HepG2 (cell line): Measurements from ENCODE around the gene TM4SF20. TPM values are rescaled to one million over a fixed set of nuclear protein-coding genes. Genes with fewer than 3 reads are reported as not detected.
A peak's percentile ranks its signal among the peaks of the same experiment; 100 is the strongest.

Source experiments
- ARHGAP35 ChIP-seq: sonication (generic); formaldehyde crosslinking; IDR thresholded peaks from 2 replicates; pipeline ENCODE4 v1.9.0; 2022; ENCODE audit warnings: mild to moderate bottlenecking, inconsistent platforms, moderate library complexity, missing genetic modification reagents, borderline replicate concordance
- CREB3 ChIP-seq: sonication (generic); formaldehyde crosslinking; IDR thresholded peaks from 2 replicates; pipeline ENCODE4 v1.5.0; 2020; ENCODE audit warnings: missing genetic modification reagents
- ELF4 ChIP-seq: sonication (generic); formaldehyde crosslinking; IDR thresholded peaks from 2 replicates; pipeline ENCODE4 v1.5.0; 2020; ENCODE audit warnings: missing genetic modification reagents, mild to moderate bottlenecking, moderate library complexity, borderline replicate concordance
- ELK4 ChIP-seq: sonication (generic); formaldehyde crosslinking; IDR thresholded peaks from 2 replicates; pipeline ENCODE4 v1.9.0; 2021; ENCODE audit warnings: missing genetic modification reagents, borderline replicate concordance
- ETV5 ChIP-seq: IDR thresholded peaks from 2 replicates; pipeline ENCODE4 v1.6.1; 2018; ENCODE audit warnings: missing biosample characterization, missing genetic modification reagents, inconsistent platforms, borderline replicate concordance
- KDM3A ChIP-seq: IDR thresholded peaks from 2 replicates; pipeline ENCODE4 v1.6.1; 2018; ENCODE audit warnings: low read depth, missing compliant biosample characterization
- NCOR1 ChIP-seq: fragments of 200-600 bp; sonication (generic); IDR thresholded peaks from 2 replicates; pipeline ENCODE4 v1.7.0; 2017; ENCODE audit warnings: antibody characterized with exemption, low read length, borderline replicate concordance
- NONO ChIP-seq, 2 experiments: fragments of 450-650 bp in 1 of 2; sonication (generic) in 1 of 2; formaldehyde crosslinking in 1 of 2; IDR thresholded peaks in 1 of 2; conservative IDR thresholded peaks in 1 of 2; 2 replicates each; pipeline versions ENCODE4 v1.6.1 to v1.8.0; 2017 to 2022; ENCODE audit warnings: mild to moderate bottlenecking in 1 of 2, missing genetic modification reagents in 1 of 2, moderate library complexity in 1 of 2
- NR1H2 ChIP-seq: sonication (generic); formaldehyde crosslinking; IDR thresholded peaks from 2 replicates; pipeline ENCODE4 v1.8.1; 2022; ENCODE audit warnings: low read depth, missing genetic modification reagents, borderline replicate concordance
- NRL ChIP-seq: sonication (generic); formaldehyde crosslinking; IDR thresholded peaks from 2 replicates; pipeline ENCODE4 v1.5.0; 2020; ENCODE audit warnings: missing genetic modification reagents, mild to moderate bottlenecking, moderate library complexity, borderline replicate concordance
- TOPORS ChIP-seq: sonication (generic); formaldehyde crosslinking; IDR thresholded peaks from 2 replicates; pipeline ENCODE4 v1.8.0; 2023; ENCODE audit warnings: mild to moderate bottlenecking, missing genetic modification reagents
- ZNF20 ChIP-seq: sonication (generic); formaldehyde crosslinking; IDR thresholded peaks from 2 replicates; pipeline ENCODE4 v1.4.0; 2020; ENCODE audit warnings: mild to moderate bottlenecking, moderate library complexity, missing genetic modification reagents
- ZNF503 ChIP-seq: sonication (generic); formaldehyde crosslinking; IDR thresholded peaks from 2 replicates; pipeline ENCODE4 v1.4.0; 2020; ENCODE audit warnings: missing genetic modification reagents
- ZNF556 ChIP-seq: sonication (generic); formaldehyde crosslinking; IDR thresholded peaks from 2 replicates; pipeline ENCODE4 v1.4.0; 2020; ENCODE audit warnings: mild to moderate bottlenecking, missing genetic modification reagents, borderline replicate concordance
- ZNF691 ChIP-seq: sonication (generic); formaldehyde crosslinking; IDR thresholded peaks from 2 replicates; pipeline ENCODE4 v1.4.0; 2020; ENCODE audit warnings: missing genetic modification reagents, low read depth, mild to moderate bottlenecking, borderline replicate concordance
- ZNF749 ChIP-seq: sonication (generic); formaldehyde crosslinking; IDR thresholded peaks from 2 replicates; pipeline ENCODE4 v1.8.0; 2022; ENCODE audit warnings: mild to moderate bottlenecking, missing genetic modification reagents, moderate library complexity, borderline replicate concordance
- ZNF841 ChIP-seq: sonication (generic); formaldehyde crosslinking; IDR thresholded peaks from 2 replicates; pipeline ENCODE4 v1.8.1; 2023; ENCODE audit warnings: missing genetic modification reagents, borderline replicate concordance
- ZSCAN21 ChIP-seq: sonication (generic); formaldehyde crosslinking; IDR thresholded peaks from 2 replicates; pipeline ENCODE4 v1.8.0; 2022; ENCODE audit warnings: mild to moderate bottlenecking, missing genetic modification reagents, moderate library complexity, borderline replicate concordance
- polyA plus RNA-seq, 8 experiments: library from polyadenylated mRNA; depleted of rRNA in 3 of 8; stranded (reverse) in 7 of 8; unstranded in 1 of 8; fragments of >200 nt; fragmentation: Illumina TruSeq in 4 of 8; extraction: Trizol in 4 of 8; gene quantifications; 2 replicates each; pipeline versions ENCODE4 v1.2.1 to v1.2.3, GENCODE V29; 2011 to 2016; ENCODE audit warnings: low read depth in 4 of 8, missing spikeins in 1 of 8, mixed read lengths in 1 of 8; ENCODE audit not compliant: insufficient read depth in 1 of 8
- total RNA-seq, 5 experiments: library from RNA; depleted of rRNA; stranded (reverse); fragments of >200 nt; fragmentation: Illumina TruSeq; extraction: Trizol; gene quantifications; 2 replicates each; pipeline ENCODE4 v1.2.3, GENCODE V29; 2016; ENCODE audit warnings: low read depth in 1 of 5
- TF ChIP-seq, protein P1 (sequence below): sonication (generic); formaldehyde crosslinking; IDR thresholded peaks from 2 replicates; pipeline ENCODE4 v1.5.1; 2020; ENCODE audit warnings: missing genetic modification reagents, mild to moderate bottlenecking, borderline replicate concordance

Gene TM4SF20
- total and polyA plus RNA-seq, 2 of the 13 experiments (the other 11 are each of a cell fraction or from before 2014, with no cell fraction given): not detected

GRCh38 chr2:227406177-227407031 lies 27.3 kb upstream of the TM4SF20 start (continued):
- TF ChIP-seq ZNF503: peak; percentile 81; the same call in 1 of the 2 replicates
- TF ChIP-seq ELF4: no peak
- no peak for TF ChIP-seq NONO (IDR thresholded peaks at IDR 0.05)
- TF ChIP-seq NONO (CRISPR knock-in tag; conservative IDR thresholded peaks at IDR 0.05): peak; percentile 51; the same call in 1 of the 2 replicates
- TF ChIP-seq CREB3: no peak
- peak; percentile 53; the same call in 1 of the 2 replicates for TF ChIP-seq NCOR1
- peak; percentile 78 for TF ChIP-seq TOPORS
- no peak for TF ChIP-seq ZSCAN21 (CRISPR knock-in tag)
- TF ChIP-seq ELK4 (CRISPR knock-in tag): no peak
- TF ChIP-seq ZNF749: no peak
- peak; percentile 80; the same call in 1 of the 2 replicates for TF ChIP-seq ZNF556
- TF ChIP-seq ZNF691 (CRISPR knock-in tag): no peak
- peak; percentile 95 for TF ChIP-seq KDM3A
- no peak for TF ChIP-seq ZNF841 (CRISPR knock-in tag)
- TF ChIP-seq, protein P1, sequence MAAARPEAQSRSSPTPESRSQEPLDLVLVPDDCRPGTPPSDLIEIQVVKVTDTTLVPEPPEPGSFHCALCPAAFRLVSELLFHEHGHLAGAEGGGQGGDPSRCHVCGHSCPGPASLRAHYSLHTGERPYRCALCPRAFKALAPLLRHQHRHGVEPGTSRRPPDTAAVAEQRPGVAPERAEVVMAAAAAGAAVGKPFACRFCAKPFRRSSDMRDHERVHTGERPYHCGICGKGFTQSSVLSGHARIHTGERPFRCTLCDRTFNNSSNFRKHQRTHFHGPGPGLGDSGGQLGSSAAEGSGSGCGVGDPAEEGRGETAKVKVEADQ (CRISPR knock-in tag): no peak
- 0 out of 2 replicates have a peak, but pooled peaks have one; percentile 27 for TF ChIP-seq ARHGAP35 (CRISPR knock-in tag)
- TF ChIP-seq ZNF20 (CRISPR knock-in tag): no peak
- TF ChIP-seq NRL (CRISPR knock-in tag): no peak
- peak; percentile 87 for TF ChIP-seq ETV5 (CRISPR knock-in tag)
- TF ChIP-seq NR1H2: no peak
